Neural progenitor cell (in vitro differentiated cells): ENCODE measurements around the gene MED25. TPM values are rescaled to one million over a fixed set of nuclear protein-coding genes. Genes with fewer than 3 reads are reported as not detected.

Experiments
- DNase-seq: peaks from one replicate; pipeline ENCODE4 v3.0.0-alpha.2; 2016; ENCODE audit warnings: low spot score
- H2AFZ ChIP-seq: fragments of 200-600 bp; sonication (generic); replicated peaks from 2 replicates; pipeline ENCODE4 v1.6.1; 2016; ENCODE audit warnings: antibody characterized with exemption
- H3F3A ChIP-seq: fragments of 200-600 bp; sonication (generic); 2 replicates; pipeline ENCODE4 v1.6.1; 2016; ENCODE audit warnings: antibody characterized with exemption, low read depth
- H3K27ac ChIP-seq: fragments of 200-600 bp; sonication (generic); 2 replicates; pipeline ENCODE4 v1.5.1; 2016; ENCODE audit warnings: mild to moderate bottlenecking
- H3K27me3 ChIP-seq: fragments of 200-600 bp; sonication (generic); 2 replicates; pipeline ENCODE4 v1.6.1; 2016; ENCODE audit warnings: mild to moderate bottlenecking, moderate library complexity
- H3K36me3 ChIP-seq: fragments of 200-600 bp; sonication (generic); 2 replicates; pipeline ENCODE4 v1.5.1; 2016
- H3K4me1 ChIP-seq: fragments of 200-600 bp; sonication (generic); 2 replicates; pipeline ENCODE4 v1.6.1; 2016; ENCODE audit warnings: mixed run types
- H3K4me2 ChIP-seq: fragments of 200-600 bp; sonication (generic); 2 replicates; pipeline ENCODE4 v1.6.1; 2016
- H3K4me3 ChIP-seq: fragments of 200-600 bp; sonication (generic); 2 replicates; pipeline ENCODE4 v1.5.1; 2016
- H3K79me2 ChIP-seq: fragments of 200-600 bp; sonication (generic); 2 replicates; pipeline ENCODE4 v1.6.1; 2016; ENCODE audit warnings: low read depth
- H3K9ac ChIP-seq: fragments of 200-600 bp; sonication (generic); 2 replicates; pipeline ENCODE4 v1.6.1; 2016
- H3K9me3 ChIP-seq: fragments of 200-600 bp; sonication (generic); 2 replicates; pipeline ENCODE4 v1.5.1; 2016; ENCODE audit warnings: low read depth
- H4K20me1 ChIP-seq: fragments of 200-600 bp; sonication (generic); 2 replicates; pipeline ENCODE4 v1.6.1; 2016; ENCODE audit warnings: low read depth
- H3K27ac Mint-ChIP-seq: 3 replicates; pipeline ENCODE4 v1.8.0; 2021; ENCODE audit warnings: mixed read lengths
- H3K27me3 Mint-ChIP-seq: 2 replicates; pipeline ENCODE4 v1.8.0; 2022; ENCODE audit warnings: low read depth, mild to moderate bottlenecking, inconsistent platforms, moderate library complexity, mixed read lengths; ENCODE audit not compliant: insufficient read depth
- H3K36me3 Mint-ChIP-seq: 3 replicates; pipeline ENCODE4 v1.8.0; 2021; ENCODE audit warnings: mixed read lengths
- H3K4me1 Mint-ChIP-seq: 3 replicates; pipeline ENCODE4 v1.8.0; 2021; ENCODE audit warnings: mixed read lengths
- H3K4me3 Mint-ChIP-seq: 3 replicates; pipeline ENCODE4 v1.8.0; 2021; ENCODE audit warnings: mild to moderate bottlenecking, moderate library complexity, mixed read lengths
- H3K9me3 Mint-ChIP-seq: 3 replicates; pipeline ENCODE4 v1.8.0; 2020; ENCODE audit warnings: mixed read lengths
- EZH2 ChIP-seq: fragments of 200-600 bp; sonication (generic); IDR thresholded peaks from 2 replicates; pipeline ENCODE4 v1.6.1; 2017; ENCODE audit warnings: antibody characterized with exemption, mild to moderate bottlenecking, moderate library complexity
- EZH2phosphoT487 ChIP-seq: fragments of 200-600 bp; sonication (generic); IDR thresholded peaks from 2 replicates; pipeline ENCODE4 v1.6.1; 2017; ENCODE audit warnings: antibody characterized with exemption
- total RNA-seq: library from RNA; depleted of rRNA; stranded (reverse); fragments of >200 nt; gene quantifications from 2 replicates; pipeline ENCODE4 v1.2.3, GENCODE V29; 2015; ENCODE audit warnings: low replicate concordance
- TF ChIP-seq, protein P1 (sequence below): fragments of 200-600 bp; sonication (generic); IDR thresholded peaks from 2 replicates; pipeline ENCODE4 v1.5.1; 2017; ENCODE audit warnings: antibody characterized with exemption, mild to moderate bottlenecking

MED25 gene
- total RNA-seq, 1 donor from 2014 or later, result 44.9 TPM

GRCh38 chr19:49857061-49857837 is 39.2 kb downstream of the MED25 start:
- H3K79me2 ChIP-seq, result peaks cover 42% of the 10 kb centered on the region
- Mint-ChIP-seq H3K4me1 (peaks cover 23% of the 10 kb centered on the region), H3K4me3 (peak overlapping the region; percentile 18), H3K27ac (no peak overlapping the region), H3K27me3 (peaks cover 24% of the 10 kb centered on the region), H3K9me3 (no peaks in the 10 kb centered on the region), H3K36me3 (peaks cover 17% of the 10 kb centered on the region)
- no peak overlapping the region for H3K4me3 ChIP-seq
- H3K27me3 ChIP-seq, result no peaks in the 10 kb centered on the region
- peaks cover 82% of the 10 kb centered on the region for H3F3A ChIP-seq
- no peaks in the 10 kb centered on the region for H3K36me3 ChIP-seq
- DNase-seq, result no peak
- no peak overlapping the region for H2AFZ ChIP-seq
- TF ChIP-seq EZH2 (no peak), EZH2phosphoT487 (no peak)
- TF ChIP-seq, protein P1, sequence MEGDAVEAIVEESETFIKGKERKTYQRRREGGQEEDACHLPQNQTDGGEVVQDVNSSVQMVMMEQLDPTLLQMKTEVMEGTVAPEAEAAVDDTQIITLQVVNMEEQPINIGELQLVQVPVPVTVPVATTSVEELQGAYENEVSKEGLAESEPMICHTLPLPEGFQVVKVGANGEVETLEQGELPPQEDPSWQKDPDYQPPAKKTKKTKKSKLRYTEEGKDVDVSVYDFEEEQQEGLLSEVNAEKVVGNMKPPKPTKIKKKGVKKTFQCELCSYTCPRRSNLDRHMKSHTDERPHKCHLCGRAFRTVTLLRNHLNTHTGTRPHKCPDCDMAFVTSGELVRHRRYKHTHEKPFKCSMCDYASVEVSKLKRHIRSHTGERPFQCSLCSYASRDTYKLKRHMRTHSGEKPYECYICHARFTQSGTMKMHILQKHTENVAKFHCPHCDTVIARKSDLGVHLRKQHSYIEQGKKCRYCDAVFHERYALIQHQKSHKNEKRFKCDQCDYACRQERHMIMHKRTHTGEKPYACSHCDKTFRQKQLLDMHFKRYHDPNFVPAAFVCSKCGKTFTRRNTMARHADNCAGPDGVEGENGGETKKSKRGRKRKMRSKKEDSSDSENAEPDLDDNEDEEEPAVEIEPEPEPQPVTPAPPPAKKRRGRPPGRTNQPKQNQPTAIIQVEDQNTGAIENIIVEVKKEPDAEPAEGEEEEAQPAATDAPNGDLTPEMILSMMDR, result no peak
- H3K4me1 ChIP-seq, result peaks cover 10% of the 10 kb centered on the region
- H3K4me2 ChIP-seq, result no peak overlapping the region
- peaks cover 99% of the 10 kb centered on the region for H4K20me1 ChIP-seq
- peak overlapping the region; percentile 76 for H3K27ac ChIP-seq
- H3K9ac ChIP-seq, result no peak overlapping the region
- no peaks in the 10 kb centered on the region for H3K9me3 ChIP-seq

DNA sequence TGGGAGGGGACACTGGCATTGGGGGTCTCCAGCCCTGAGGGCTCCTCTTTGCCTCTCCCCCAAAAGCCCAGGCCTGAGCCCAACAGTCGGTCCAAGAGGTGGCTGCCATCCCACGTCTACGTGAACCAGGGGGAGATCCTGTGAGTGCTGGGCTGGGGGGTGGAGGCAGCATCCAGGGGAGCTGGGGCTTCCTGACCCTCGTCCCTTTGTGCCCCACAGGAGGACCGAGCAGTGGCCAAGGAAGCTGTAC is 39.7 kb downstream of the MED25 start:
- Histone ChIP-seq H3K79me2 (peaks cover 36% of the 10 kb centered on the region), H3K4me3 (no peak overlapping the region), H4K20me1 (peaks cover 99% of the 10 kb centered on the region), H3K9me3 (no peaks in the 10 kb centered on the region), H3K9ac (no peak overlapping the region), H3K4me1 (peaks cover 4% of the 10 kb centered on the region), H3K27ac (peak overlapping the region; percentile 76), H2AFZ (no peak overlapping the region), H3K36me3 (no peaks in the 10 kb centered on the region), H3K27me3 (no peaks in the 10 kb centered on the region), H3K4me2 (no peak overlapping the region), H3F3A (peaks cover 85% of the 10 kb centered on the region)
- no peak for TF ChIP-seq EZH2phosphoT487
- no peak for TF ChIP-seq EZH2
- TF ChIP-seq, protein P1, result no peak
- Mint-ChIP-seq H3K27ac (no peak overlapping the region), H3K27me3 (peaks cover 20% of the 10 kb centered on the region), H3K36me3 (peaks cover 14% of the 10 kb centered on the region), H3K4me1 (peaks cover 18% of the 10 kb centered on the region), H3K9me3 (no peaks in the 10 kb centered on the region), H3K4me3 (no peak overlapping the region)
- no peak for DNase-seq

- Mint-ChIP-seq H3K27me3 (peaks cover 19% of the 10 kb centered on the region), H3K27ac (no peak overlapping the region), H3K4me3 (no peak overlapping the region), H3K36me3 (peaks cover 17% of the 10 kb centered on the region), H3K4me1 (peaks cover 17% of the 10 kb centered on the region), H3K9me3 (no peaks in the 10 kb centered on the region)
- Histone ChIP-seq H3K4me3 (no peak overlapping the region), H3K9ac (no peak overlapping the region), H2AFZ (no peak overlapping the region), H3K4me2 (no peak overlapping the region), H4K20me1 (peaks cover 99% of the 10 kb centered on the region), H3K4me1 (no peaks in the 10 kb centered on the region), H3K79me2 (peaks cover 36% of the 10 kb centered on the region), H3K36me3 (no peaks in the 10 kb centered on the region), H3K9me3 (no peaks in the 10 kb centered on the region), H3K27me3 (no peaks in the 10 kb centered on the region), H3K27ac (peak overlapping the region; percentile 53), H3F3A (peaks cover 85% of the 10 kb centered on the region)
- TF ChIP-seq, protein P1, result no peak
- no peak for TF ChIP-seq EZH2phosphoT487
- no peak for TF ChIP-seq EZH2
- DNase-seq, result no peak
Observed at GRCh38 chr19:49858088-49858985, 40.2 kb downstream of the MED25 start.
